ENCODE results near the gene AGPAT2.

Gene AGPAT2

DNA sequence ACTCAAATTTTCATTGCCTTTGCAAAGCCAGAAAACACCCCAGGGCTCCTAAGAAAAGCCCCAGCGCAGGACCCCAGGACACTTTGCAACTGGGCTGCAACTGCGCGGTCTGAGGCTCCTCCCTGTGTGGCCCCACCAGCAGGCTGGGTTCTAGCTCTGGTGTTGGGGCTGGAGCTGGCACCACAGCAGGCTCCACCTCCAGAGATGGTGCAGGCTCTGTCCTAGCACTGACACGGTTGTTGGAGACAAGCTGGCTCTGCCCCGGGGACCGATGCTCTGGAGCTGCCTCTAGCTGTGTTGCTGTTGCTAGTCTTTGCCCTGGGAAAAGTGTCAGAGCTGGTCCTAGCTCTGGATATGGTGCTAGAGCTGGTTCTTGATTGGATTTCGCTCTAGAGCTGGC lies 41.9 kb upstream of the AGPAT2 start:
- H3K27ac ChIP-seq, result peak overlapping the region; percentile 97

DNA sequence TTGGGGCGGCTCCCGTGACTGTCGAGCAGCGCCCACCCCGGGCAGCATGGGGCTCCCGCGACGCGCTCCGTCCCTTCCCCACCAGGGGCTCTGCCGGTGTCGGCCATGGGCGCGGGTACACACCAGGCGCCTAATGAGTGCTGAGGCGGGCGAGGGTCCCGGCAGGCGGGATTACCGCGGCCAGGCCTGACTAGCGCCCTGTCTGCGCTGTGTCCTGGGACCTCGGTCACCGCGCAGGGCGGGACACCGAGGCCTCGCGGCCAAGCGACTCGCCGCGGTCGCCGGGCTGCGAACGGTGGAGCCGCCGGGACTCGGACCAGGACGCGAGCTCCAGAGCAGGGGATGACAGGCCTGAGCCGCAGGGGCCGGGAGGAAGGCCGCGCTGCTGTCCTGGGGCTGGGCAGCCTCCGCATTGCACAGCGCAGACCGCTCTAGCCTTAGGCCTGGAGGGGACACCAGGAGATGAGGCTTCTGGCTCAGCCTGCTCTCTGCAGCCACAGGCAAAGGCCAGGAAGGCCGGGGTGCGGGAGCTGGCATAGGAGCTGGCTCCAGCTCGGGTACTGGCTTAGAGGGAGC lies 41.4 kb upstream of the AGPAT2 start:
- peak overlapping the region; percentile 97 for H3K27ac ChIP-seq
- peak; percentile 75; the same call in 1 of the 2 replicates for TF ChIP-seq ZFX (IDR thresholded peaks at IDR 0.05)
- TF ChIP-seq, protein P1, sequence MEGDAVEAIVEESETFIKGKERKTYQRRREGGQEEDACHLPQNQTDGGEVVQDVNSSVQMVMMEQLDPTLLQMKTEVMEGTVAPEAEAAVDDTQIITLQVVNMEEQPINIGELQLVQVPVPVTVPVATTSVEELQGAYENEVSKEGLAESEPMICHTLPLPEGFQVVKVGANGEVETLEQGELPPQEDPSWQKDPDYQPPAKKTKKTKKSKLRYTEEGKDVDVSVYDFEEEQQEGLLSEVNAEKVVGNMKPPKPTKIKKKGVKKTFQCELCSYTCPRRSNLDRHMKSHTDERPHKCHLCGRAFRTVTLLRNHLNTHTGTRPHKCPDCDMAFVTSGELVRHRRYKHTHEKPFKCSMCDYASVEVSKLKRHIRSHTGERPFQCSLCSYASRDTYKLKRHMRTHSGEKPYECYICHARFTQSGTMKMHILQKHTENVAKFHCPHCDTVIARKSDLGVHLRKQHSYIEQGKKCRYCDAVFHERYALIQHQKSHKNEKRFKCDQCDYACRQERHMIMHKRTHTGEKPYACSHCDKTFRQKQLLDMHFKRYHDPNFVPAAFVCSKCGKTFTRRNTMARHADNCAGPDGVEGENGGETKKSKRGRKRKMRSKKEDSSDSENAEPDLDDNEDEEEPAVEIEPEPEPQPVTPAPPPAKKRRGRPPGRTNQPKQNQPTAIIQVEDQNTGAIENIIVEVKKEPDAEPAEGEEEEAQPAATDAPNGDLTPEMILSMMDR (conservative IDR thresholded peaks at IDR 0.05), result no peak

More for the DNA sequence above, 41.9 kb upstream of the AGPAT2 start:
- no peak for TF ChIP-seq ZFX (IDR thresholded peaks at IDR 0.05)
- TF ChIP-seq, protein P1 (conservative IDR thresholded peaks at IDR 0.05), result no peak

DNA sequence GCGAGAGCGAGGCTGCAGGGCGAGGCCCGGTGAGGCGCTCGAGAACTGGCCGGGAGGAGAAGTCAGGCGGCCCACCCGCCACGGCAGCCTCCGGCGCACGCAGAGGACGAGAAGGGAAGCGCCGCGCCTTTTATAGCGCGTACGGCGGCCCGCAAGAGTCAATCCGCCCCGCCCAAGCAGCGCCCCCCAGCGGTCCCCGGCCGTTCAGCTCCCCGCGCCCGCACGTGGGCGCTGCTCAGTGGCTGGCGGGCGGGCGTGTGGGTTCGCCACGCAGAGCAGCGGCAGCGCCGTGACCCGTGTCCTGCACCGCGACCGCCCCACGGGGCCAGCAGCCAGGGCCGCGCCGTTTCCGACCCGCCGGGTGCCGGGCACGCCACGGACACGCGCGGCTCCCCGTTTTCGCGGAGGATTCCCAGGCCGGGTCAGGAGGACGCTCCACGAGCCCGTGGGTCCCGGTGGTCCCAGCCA lies 40.9 kb upstream of the AGPAT2 start:
- H3K27ac ChIP-seq, result peak overlapping the region; percentile 97
- no peak; the same call in 1 of the 2 replicates for TF ChIP-seq ZFX (IDR thresholded peaks at IDR 0.05)
- TF ChIP-seq, protein P1 (conservative IDR thresholded peaks at IDR 0.05), result peak; percentile 98

DNA sequence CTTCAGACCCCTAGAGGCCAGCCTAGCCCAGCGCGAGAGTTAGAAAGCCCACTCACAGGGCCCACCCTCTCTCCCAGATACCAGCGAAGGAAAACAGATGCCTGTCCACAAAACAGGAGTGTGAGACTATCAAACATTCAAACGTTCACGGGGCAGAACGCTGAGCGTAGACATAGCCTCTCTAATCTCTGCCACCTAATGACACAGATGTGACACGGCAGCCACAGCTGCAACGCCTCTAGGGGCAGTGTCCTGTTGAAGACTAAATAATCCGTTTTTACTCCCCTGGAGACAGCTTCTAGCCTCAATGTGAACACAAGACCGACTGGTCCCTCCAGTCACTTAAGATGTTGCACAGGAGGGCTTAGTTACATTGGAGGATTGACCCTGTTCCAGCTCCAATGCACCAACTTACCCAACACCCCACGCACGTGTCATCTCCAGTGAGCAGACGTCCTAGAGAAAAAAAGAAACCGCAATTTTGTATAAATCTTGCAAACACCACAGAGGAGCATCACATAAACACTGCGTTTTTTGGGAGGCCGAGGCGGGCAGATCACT lies 39.5 kb upstream of the AGPAT2 start:
- H3K27ac ChIP-seq, result peak overlapping the region; percentile 97

DNA sequence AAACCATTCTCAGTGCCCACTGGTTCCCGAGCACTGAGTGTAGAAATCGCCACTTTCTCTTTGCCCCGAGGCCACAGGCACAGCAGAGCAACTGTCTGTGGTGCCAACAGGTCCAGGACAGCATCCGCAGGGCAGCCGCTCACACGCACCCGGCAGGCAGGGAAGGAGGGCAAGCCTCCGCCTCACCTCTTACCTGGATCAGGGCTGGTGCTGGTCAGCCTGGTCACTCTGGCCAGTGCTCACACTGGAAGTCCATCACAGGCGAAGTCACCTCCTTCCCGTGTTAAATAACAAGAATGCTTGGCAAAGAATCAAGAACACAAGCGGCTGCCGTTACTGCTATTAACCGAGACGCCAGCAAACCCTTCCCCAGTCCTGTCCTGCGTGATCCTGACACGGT lies 38.9 kb upstream of the AGPAT2 start:
- H3K27ac ChIP-seq, result peak overlapping the region; percentile 97
- TF ChIP-seq, protein P1 (conservative IDR thresholded peaks at IDR 0.05), result no peak
- no peak for TF ChIP-seq ZFX (IDR thresholded peaks at IDR 0.05)

More for the DNA sequence above, 39.5 kb upstream of the AGPAT2 start:
- TF ChIP-seq, protein P1 (conservative IDR thresholded peaks at IDR 0.05), result peak; percentile 78
- no peak for TF ChIP-seq ZFX (IDR thresholded peaks at IDR 0.05)

DNA sequence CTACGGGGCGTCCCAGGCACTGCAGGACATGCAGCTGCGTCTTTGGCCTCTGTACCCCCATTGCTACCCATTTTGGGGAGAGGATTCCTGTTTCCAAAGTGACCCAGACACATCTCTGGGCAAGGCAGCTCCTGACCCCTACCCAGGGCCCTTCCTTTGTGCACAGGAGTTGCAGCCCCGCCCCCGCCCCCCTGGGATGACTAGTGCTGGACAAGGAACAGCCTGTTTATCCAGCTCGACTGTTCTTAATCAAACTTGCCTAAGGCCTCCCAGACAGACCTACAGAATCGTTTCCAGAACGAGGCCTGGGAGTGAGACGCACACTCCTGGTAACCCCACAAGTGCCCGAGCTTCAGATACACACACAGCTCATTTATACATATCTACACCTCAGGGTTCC lies 38.4 kb upstream of the AGPAT2 start:
- TF ChIP-seq ZFX (IDR thresholded peaks at IDR 0.05), result no peak
- TF ChIP-seq, protein P1 (conservative IDR thresholded peaks at IDR 0.05), result no peak
- peak overlapping the region; percentile 97 for H3K27ac ChIP-seq

DNA sequence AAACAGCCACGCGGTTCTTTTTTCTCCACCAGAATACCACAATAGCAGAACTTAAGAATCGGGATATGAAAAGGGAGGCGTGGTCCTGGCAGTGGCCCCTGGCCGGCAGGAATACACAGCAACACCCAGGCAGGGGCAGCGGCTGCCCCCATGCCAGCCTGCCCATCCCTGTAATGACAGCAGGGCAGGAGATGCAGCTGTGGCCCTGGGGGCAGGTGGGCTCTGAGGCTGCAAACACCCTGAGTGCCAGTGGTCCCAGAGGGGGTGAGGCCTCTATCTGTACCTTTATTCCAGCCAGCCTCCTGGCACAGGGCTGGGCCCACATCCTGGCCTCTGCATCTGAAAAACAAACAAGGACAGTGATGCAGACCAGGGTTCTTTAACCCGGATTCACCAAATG lies 37.5 kb upstream of the AGPAT2 start:
- TF ChIP-seq, protein P1 (conservative IDR thresholded peaks at IDR 0.05), result no peak
- TF ChIP-seq ZFX (IDR thresholded peaks at IDR 0.05), result no peak
- peak overlapping the region; percentile 97 for H3K27ac ChIP-seq

Measured in C4-2B (cell line).